Lung (tissue), 12 donors: ENCODE results near the gene KSR1. TPM values are rescaled to one million over a fixed set of nuclear protein-coding genes. Genes with fewer than 3 reads are reported as not detected.

ENCODE experiments used
- ATAC-seq: fragments of 200-7000 bp; cut with Tn5 transposase; one replicate; pipeline ENCODE4 v1.9.1; 2020; ENCODE audit warnings: moderate number of reproducible peaks; ENCODE audit not compliant: insufficient read depth, low FRiP score
- DNase-seq, 3 donors: peaks; one replicate each; pipeline ENCODE4 v3.0.0-alpha.2; 2013 to 2017
- H3K27ac ChIP-seq, 2 donors: one replicate each; pipeline ENCODE4 v1.5.1; 2013; ENCODE audit warnings: mild to moderate bottlenecking in 2 of 2, moderate library complexity in 2 of 2, control low read depth in 1 of 2, inconsistent platforms in 1 of 2, low read depth in 1 of 2, low read length in 1 of 2
- H3K27me3 ChIP-seq, 3 donors: one replicate each; pipeline ENCODE4 v1.5.1; 2013; ENCODE audit warnings: low read length in 2 of 3; ENCODE audit not compliant: control insufficient read depth in 3 of 3, insufficient read depth in 3 of 3
- H3K36me3 ChIP-seq, 4 donors: one replicate each; pipeline ENCODE4 v1.5.1; 2013; ENCODE audit warnings: low read length in 4 of 4, mild to moderate bottlenecking in 1 of 4, moderate library complexity in 1 of 4; ENCODE audit not compliant: control insufficient read depth in 4 of 4, insufficient read depth in 4 of 4
- H3K4me1 ChIP-seq, 5 donors: one replicate each; pipeline ENCODE4 v1.5.1; 2013; ENCODE audit warnings: low read length in 5 of 5, mild to moderate bottlenecking in 2 of 5, moderate library complexity in 1 of 5; ENCODE audit not compliant: control insufficient read depth in 5 of 5, insufficient read depth in 5 of 5
- H3K4me3 ChIP-seq: one replicate; pipeline ENCODE4 v1.5.1; 2013; ENCODE audit warnings: mild to moderate bottlenecking, control low read depth, moderate library complexity
- H3K9ac ChIP-seq, 2 donors: one replicate each; pipeline ENCODE4 v1.5.1; 2013; ENCODE audit warnings: low read length in 2 of 2, control low read depth in 1 of 2; ENCODE audit not compliant: insufficient read depth in 1 of 2
- H3K9me3 ChIP-seq, 4 donors: one replicate each; pipeline ENCODE4 v1.5.1; 2013; ENCODE audit warnings: low read length in 3 of 4, mild to moderate bottlenecking in 1 of 4, moderate library complexity in 1 of 4; ENCODE audit not compliant: control insufficient read depth in 4 of 4, insufficient read depth in 3 of 4
- CTCF ChIP-seq: IDR thresholded peaks from 2 replicates; pipeline ENCODE4 v1.5.1; 2012; ENCODE audit warnings: mild to moderate bottlenecking; ENCODE audit errors: control extremely low read depth, extremely low read depth
- WGBS, 2 donors: extraction: QIAGEN DNeasy Blood & Tissue Kit; methylation state at CpG; one replicate each; pipeline ENCODE4 v1.1.7; 2013; 5-methylcytosine and 5-hydroxymethylcytosine counted together
- polyA plus RNA-seq, 2 donors: library from polyadenylated mRNA; stranded (reverse); fragments of 200-250 nt; gene quantifications; one replicate each; pipeline ENCODE4 v1.2.1, GENCODE V29; 2013
- total RNA-seq, 2 donors: library from RNA; depleted of rRNA in 1 of 2; stranded (reverse); fragments of >200 nt in 1 of 2; gene quantifications; one replicate each; pipeline ENCODE4 v1.2.1, GENCODE V29; 2014 to 2021
- donor health status: control.
- donor health status: control.
- donor health status: Bipolar disorder and iron deficiency.
- donor health status: healthy.
- donor health status: DM: yes; HTN: yes; CAD: no.

The KSR1 gene
- total and polyA plus RNA-seq, 4 donors: 26.8 to 70.0 (median 42.3) TPM

GRCh38 chr17:27454089-27454488, 2.2 kb upstream of the KSR1 start:
- no peak for ATAC-seq
- no peak overlapping the region for H3K27ac ChIP-seq
- no peak overlapping the region for H3K9ac ChIP-seq
- H3K36me3 ChIP-seq: no peaks in the 10 kb centered on the region
- no peak for DNase-seq
- no peak overlapping the region for H3K4me3 ChIP-seq
- H3K9me3 ChIP-seq: no peaks in the 10 kb centered on the region
- no peak for TF ChIP-seq CTCF
- 89 to 93% methylated on average over 4 of the region's 4 CpGs for WGBS, 2 donors
- peaks cover 0 to 21% (median 6%) of the 10 kb centered on the region in 5 donors for H3K4me1 ChIP-seq
- H3K27me3 ChIP-seq: no peaks in the 10 kb centered on the region

GRCh38 chr17:27455236-27455913, 873 bp upstream of the KSR1 start:
- no peak for DNase-seq
- ATAC-seq: no peak
- H3K27ac ChIP-seq: peak overlapping the region in 1 of 2 donors; percentile 62
- peaks cover 0 to 32% (median 9%) of the 10 kb centered on the region in 5 donors for H3K4me1 ChIP-seq
- H3K9ac ChIP-seq: peak overlapping the region in 1 of 2 donors; percentile 48
- TF ChIP-seq CTCF: no peak
- 29 to 34% methylated on average over 12 of the region's 12 CpGs for WGBS, 2 donors
- no peaks in the 10 kb centered on the region for H3K27me3 ChIP-seq
- no peaks in the 10 kb centered on the region for H3K9me3 ChIP-seq
- no peaks in the 10 kb centered on the region for H3K36me3 ChIP-seq
- H3K4me3 ChIP-seq: no peak overlapping the region

GRCh38 chr17:27456681-27457359, 572 bp downstream of the KSR1 start:
- H3K9ac ChIP-seq: peak overlapping the region; percentile 41 to 86
- H3K4me3 ChIP-seq: peak overlapping the region; percentile 72
- H3K9me3 ChIP-seq: no peaks in the 10 kb centered on the region
- ATAC-seq (no peak), DNase-seq (peak; percentile 26 to 46 (median 43))
- H3K27ac ChIP-seq: peak overlapping the region; percentile 62 to 67
- no peaks in the 10 kb centered on the region for H3K27me3 ChIP-seq
- no peaks in the 10 kb centered on the region for H3K36me3 ChIP-seq
- WGBS, 2 donors: 2 to 3% methylated on average over 33 to 57 of the region's 57 CpGs
- no peak for TF ChIP-seq CTCF
- peaks cover 0 to 36% (median 13%) of the 10 kb centered on the region in 5 donors for H3K4me1 ChIP-seq
